GM19468 (cell line): ENCODE measurements around the gene FXYD3.
"Not testable (repeated sequence)": the region's sequence is repeated elsewhere in the genome, so short reads cannot be mapped to it uniquely, and the experiment has no call there.

Experiments used
- ATAC-seq: cut with Tn5 transposase; IDR thresholded peaks from one replicate; pipeline ENCODE4 v1.9.1; 2021; ENCODE audit warnings: mild to moderate bottlenecking, moderate library complexity, moderate number of reproducible peaks; ENCODE audit not compliant: unreplicated experiment; ENCODE audit errors: extremely low read depth

FXYD3 gene

DNA sequence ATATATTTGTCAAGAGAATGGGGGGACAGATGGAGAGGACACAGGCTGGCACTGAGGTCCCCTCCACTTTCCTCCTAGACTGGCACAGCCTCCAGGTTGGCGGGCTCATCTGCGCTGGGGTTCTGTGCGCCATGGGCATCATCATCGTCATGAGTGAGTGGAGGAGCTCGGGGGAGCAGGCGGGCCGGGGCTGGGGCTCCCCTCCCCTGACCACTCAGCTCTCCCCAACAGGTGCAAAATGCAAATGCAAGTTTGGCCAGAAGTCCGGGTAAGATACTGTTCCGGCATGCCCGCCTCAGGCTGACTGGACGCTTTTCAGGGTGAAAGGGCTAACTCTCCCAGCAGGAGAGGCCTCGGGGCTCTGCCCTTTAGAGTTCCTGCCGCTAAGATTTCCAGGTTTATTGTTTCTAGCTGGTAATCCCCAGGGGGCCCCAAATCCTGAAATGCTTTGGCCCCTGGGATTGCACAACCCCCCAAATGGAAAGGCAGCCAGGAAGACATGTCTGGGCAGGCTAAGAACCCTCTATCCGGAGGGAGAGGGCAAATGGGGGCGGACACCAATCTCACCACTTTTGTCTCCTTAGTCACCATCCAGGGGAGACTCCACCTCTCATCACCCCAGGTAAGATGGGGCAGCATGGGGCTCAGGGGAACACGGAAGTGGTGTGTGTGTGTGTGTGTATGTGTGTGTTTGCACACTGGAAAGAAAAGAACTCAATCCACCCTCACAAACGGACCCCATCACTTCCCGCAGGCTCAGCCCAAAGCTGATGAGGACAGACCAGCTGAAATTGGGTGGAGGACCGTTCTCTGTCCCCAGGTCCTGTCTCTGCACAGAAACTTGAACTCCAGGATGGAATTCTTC lies 7.3 kb downstream of the FXYD3 start:
- no peak for ATAC-seq

DNA sequence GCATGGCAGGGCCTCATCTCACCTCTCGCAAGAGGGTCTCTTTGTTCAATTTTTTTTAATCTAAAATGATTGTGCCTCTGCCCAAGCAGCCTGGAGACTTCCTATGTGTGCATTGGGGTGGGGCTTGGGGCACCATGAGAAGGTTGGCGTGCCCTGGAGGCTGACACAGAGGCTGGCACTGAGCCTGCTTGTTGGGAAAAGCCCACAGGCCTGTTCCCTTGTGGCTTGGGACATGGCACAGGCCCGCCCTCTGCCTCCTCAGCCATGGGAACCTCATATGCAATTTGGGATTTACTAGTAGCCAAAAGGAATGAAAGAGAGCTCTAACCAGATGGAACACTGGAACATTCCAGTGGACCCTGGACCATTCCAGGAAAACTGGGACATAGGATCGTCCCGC lies 8.0 kb downstream of the FXYD3 start:
- no peak for ATAC-seq

DNA sequence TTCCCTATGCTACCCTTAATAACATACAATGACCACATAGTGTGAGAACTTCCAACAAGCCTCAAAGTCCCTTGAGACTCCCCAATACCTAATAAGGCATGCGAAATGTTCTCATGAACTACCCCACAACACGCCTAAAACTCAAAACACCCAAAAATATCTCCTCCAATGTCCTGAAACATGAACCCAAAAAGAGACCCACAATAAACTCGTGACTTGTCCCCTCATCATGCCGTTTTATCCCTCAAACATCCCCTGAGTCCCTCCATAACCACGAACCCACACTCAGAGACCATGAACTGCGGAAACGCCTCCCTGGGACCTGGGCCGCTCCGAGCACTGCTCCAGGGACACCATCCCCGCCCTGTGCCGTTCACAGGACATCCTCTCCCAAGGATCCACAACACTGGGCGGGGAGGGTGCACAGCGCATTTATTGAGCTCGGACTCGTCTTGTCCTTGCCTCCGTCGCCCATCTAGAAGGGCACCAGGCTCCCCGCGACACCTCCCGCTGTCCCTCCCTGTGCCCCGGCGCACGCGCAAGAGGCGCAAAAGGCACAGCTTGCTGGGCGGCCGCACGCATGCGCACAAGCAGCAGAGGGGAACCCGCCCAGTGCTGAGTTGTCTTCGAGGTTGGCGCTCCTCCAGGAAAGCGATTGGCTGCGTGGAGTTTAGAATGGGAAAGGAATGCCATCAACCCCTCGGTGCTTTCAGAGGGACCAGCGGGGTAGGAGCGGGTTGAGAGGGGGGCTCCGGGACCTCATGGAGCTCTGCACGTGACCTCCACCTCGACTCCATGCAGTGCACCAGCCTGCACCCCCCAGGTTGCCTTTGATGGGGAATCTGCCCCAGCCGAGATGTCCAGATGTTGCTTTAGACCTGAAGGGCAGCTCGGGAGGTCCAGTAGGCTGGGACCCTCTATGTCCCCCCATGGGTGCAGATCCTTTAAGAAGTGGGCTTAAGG lies 8.8 kb downstream of the FXYD3 start:
- ATAC-seq: no peak

DNA sequence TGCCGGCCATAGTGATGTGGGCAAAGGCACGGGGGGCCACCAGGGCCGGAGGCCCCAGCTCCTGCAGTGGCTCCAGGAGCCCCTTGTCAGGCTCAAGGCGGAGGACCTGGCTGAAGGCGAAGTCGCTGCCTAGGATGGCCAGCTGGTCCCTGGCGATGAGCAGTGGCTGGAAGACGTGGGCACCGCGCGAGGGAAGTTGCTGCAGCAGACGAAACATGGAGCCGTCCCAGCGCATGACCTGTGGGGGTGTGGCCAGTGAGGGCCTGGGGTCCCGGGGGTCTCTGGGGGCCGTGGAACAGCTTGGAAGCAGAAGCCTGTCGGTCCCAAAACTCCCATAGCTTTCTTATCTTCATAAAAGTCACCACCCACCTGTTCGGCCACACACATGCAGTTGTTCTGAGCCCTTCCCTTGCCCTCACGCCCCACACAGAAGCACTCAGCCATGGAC lies 9.7 kb downstream of the FXYD3 start:
- no peak for ATAC-seq

DNA sequence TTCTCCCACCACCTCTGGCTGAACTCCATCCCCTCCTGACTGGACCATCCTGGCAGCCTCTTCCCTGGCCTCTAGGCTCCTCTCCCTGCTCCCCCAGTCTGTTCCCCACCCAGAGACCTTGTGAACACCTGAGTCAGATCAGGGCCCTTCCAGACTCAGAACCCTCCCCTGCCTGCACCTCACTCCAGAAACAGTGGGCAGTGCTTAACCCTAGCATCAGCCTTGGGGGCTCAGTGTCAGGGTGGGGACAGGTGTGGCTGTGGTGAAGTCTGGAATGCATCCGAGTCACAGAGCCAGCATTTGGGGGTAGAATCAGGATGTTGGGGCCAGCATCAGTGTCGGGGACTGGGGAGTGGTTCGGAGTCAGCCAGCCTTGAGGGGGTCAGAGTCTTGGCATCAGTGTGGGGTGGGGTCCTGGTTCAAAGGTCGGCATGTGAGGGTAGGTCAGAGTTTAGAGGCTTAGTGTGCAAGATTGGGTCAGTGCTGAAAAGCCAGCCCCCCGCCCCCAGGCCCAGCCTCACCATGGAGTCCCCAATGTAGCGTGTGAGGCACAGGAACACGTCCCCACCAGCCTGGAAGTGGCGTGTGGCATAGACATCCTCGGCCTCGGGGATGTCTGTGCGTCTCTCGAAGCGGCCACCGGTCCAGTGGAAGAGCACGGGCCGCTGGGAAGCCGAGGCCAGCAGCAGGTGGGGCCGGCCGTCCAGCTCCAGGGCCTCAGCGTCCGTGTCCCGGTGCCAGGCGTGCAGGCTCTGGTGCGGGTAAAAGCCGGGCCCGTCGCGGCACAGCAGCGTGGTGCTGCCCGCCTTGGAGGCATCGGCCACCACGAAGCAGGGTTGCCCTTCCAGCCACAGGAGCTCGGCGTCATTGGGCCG lies 10.4 kb downstream of the FXYD3 start:
- no peak for ATAC-seq

DNA sequence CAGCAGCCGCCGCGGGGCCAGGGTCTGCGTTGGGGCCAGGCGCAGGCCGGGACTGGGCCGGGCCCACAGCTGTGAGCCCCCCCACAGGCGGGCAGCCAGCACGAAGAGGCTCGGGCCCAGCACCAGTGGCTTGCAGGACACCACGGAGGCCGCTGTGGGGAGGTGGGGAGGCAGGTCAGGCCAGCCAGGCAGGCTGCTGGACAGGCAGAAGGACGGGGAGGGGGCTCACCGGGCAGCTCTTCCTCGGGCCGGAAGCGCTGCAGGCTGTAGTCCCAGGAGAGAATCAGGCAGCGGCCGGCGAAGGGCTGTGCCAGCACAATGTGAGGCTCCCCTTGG lies 11.0 kb downstream of the FXYD3 start:
- no peak for ATAC-seq

DNA sequence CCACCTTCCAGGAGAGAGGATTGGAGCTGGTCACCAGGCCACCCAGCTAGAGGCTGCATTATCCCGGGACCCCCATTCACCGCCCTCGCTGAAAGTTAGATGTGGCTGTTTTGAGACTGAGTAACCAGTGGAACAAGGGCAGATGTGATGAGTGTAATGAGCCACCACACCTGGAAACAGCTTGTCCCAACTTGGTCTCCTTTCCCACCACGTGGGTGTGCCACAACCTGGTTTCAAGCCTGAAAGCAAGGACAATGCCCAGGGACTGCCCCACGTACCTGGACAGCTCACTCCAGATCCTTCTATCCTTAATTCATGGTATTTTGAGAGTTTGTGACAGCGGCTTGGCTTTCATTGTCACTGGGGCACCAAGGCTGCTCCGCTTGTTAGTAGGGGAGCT lies 12.2 kb downstream of the FXYD3 start:
- ATAC-seq: no peak

DNA sequence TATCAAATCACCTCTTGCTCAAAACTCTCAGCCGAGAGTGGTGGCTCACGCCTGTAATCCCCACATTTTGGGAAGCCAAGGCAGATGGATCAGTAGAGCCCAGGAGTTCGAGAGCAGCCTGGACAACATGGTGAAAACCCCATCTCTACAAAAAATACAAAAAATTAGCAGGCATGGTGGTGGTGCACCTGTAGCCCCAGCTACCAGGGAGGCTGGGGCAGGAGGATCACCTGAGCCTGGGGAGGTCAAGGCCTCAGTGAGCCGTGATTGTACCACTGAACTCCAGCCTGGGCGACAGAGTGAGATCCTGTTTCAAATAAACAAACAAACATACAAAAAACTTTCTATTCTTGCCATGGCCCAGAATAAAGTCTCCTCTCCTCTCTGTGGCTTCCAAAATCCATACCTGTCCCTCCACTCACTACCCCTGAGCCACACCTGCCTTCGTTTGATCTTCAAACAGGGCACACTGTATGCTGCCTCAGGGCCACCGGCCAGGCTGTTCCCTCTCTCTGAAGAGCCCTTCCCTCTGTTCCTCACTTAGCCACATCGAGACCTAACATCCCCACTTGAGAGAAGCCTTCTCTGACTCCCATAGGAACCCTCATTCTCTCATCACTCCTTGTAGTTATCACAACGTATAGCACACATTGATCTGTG lies 12.9 kb downstream of the FXYD3 start:
- no peak for ATAC-seq

DNA sequence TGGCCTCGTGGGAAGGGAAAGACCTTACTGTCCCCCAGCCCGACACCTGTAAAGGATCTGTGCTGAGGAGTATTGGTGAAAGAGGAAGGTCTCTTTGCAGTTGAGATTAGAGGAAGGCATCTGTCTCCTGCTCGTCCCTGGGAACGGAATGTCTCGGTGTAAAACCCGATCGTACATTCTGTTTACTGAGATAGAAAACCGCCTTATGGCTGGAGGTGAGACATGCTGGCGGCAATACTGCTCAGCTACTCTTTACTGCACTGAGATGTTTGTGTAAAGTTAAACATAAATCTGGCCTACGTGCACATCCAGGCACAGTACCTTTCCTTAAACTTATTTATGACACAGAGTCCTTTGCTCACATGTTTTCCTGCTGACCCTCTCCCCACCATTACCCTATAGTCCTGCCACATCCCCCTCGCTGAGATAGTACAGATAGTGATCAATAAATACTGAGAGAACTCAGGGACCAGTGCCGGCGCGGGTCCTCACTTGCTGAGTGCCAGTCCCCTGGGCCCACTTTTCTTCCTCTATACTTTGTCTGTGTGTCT lies 14.2 kb downstream of the FXYD3 start:
- not testable (repeated sequence) for ATAC-seq

DNA sequence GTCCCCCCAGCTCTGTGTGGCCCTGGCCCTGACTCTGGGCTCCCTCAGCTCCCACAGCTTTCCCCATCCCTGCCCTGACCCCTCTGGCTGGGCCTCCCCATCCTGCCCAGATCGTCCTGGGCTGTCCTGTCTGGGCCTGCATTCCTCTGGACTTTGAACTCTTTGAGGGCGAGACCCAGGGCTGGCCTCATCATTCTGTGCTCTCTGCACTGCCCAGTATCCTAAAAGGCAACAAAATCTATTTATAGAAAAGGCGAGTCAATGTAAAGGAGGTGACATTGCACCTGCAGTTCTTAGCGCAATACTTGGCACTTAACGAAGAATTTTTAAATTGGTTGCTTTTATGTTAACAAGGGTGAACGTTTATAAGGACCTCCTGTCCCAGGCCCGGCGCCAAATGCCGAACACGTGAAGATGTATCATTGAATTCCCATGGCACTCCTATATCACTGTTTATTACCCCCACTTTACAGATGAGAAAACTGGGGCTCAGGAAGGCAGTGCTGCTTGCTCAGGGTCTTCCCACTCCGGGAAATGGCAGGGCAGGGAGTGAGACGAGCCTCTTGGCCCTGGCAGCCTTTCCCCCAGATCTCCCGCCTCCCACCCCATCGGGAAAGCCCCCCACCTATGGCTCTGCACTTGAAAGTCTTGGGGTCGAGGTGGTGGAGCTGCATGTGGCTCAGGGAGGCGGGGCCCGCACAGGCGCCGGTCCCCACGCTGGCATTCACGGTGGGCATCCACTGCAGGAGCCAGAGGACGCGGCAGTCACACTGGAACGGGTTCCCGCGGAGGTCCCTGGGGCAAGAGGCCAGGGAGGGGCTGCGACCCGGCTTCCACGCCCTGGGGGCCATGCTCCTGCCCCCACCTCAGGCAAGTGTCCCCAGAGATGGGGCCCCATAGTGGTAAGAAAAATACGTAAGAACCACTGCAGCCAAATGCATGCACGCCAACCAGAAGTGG lies 15.4 kb downstream of the FXYD3 start:
- ATAC-seq: no peak

DNA sequence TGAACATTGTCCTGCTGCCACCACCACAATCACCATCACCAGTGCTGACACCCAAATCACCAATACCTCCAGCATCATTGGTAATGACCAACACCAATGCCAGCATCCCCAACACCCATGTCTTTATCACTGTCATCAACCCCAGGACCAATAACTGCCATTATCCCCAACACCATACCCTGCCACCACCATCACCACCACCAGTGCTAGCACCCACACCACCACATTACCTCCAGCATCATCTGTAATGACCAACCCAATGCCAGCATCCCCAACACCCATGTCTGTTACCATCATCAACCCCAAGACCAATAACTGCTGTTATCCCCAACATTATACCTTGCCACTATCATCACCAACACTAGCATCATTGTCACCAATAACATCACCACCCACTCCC lies 16.6 kb downstream of the FXYD3 start:
- ATAC-seq: no peak

DNA sequence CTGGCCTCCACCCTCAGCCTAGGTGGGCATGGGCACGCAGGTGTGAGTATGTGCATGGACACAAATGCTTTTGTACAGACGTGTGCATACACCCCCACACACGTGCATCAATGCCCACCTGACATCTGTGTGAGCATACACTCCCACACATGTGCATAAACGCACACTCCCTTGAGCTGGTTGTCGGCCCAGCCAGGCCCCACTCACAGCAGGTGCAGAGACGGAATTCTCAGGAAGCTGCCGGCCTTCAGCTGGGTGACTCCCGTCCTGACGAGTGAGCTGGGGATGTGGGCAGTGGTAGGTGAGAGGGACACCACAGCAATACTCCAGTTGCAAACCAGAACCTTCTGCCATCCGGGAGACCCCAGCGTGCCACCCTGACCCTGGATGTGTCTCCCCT lies 18.2 kb downstream of the FXYD3 start:
- no peak for ATAC-seq

DNA sequence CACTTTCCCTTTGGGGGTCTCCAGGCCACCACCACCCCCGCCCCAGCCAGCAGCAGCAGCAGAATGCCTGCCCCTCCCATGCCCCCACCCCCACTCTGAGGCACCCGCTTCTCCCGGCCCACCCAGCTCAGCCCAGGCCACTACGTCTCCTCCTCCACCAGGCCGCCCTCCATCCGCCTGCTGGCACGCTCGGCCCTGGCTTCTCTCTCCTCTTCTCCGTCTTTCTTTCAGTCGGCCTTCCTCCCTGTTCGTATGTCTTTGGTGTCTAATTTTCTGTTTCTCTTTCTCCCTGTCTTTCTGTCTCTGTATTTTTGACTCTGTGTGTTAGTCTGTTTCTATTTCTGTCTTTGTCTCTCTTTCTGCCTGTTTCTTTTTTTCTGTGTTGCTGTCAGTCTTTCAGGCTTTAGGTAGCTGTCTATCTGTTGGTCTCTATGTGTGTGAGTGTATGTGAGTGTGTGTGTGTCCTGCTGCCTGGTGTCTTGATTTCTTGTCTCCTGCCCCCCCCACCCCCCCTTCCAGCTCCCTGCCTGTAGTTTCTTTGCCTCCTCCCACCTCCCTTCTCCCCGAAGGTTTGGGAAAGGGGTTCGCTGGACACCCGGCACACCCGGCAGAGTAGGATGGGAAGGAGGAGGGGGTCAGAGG lies 19.1 kb downstream of the FXYD3 start, which contains the start of gene LGI4:
LGI4 (minus strand) TSS at position 459 of the 642 bp plus-strand sequence; CDS start at position 80, 379 bp downstream.
- ATAC-seq: no peak

DNA sequence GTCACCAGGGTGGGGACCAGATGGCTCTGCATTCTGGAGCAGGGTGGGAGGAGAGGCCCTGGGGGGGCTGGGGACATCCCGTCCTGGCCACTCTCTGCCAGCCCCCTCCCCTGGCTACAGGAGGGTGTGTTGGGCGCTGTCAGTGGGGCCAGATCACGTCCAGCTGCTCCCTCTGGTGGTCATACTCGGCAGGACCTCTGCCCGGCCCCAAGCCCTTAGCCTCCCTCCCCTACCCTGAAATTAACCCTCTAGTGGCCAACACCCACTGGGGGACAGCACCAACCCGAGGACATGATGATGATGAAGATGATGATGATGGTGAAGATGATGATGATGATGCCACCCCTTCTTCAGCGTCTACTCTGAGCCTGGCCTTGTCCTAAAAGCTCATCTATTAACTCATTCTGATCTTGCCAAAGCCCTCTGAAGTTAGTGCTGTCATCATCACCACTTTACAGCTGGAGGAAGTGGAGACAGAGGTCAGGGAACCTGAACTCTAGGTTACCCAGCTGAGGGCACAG lies 19.8 kb downstream of the FXYD3 start:
- ATAC-seq: no peak

DNA sequence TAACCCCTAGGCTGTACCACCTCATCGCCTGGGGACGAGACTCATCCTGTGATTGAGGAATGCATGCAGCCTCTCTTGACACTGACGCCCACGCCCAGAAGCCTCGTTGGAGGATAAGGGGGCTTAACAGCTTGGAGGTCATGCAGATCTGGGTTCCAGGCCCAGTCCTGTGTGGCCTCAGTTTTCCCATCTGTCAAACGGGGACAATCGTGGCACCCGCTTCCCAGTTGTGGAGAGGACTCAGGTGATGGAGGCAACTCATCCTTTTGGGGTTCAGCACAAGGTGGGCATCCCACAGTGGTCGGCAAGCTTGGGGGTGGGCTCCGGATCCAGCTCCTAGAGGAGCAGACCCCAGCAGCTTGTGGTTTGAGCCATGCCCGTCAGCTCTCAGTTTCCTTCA lies 20.6 kb downstream of the FXYD3 start:
- ATAC-seq: no peak

DNA sequence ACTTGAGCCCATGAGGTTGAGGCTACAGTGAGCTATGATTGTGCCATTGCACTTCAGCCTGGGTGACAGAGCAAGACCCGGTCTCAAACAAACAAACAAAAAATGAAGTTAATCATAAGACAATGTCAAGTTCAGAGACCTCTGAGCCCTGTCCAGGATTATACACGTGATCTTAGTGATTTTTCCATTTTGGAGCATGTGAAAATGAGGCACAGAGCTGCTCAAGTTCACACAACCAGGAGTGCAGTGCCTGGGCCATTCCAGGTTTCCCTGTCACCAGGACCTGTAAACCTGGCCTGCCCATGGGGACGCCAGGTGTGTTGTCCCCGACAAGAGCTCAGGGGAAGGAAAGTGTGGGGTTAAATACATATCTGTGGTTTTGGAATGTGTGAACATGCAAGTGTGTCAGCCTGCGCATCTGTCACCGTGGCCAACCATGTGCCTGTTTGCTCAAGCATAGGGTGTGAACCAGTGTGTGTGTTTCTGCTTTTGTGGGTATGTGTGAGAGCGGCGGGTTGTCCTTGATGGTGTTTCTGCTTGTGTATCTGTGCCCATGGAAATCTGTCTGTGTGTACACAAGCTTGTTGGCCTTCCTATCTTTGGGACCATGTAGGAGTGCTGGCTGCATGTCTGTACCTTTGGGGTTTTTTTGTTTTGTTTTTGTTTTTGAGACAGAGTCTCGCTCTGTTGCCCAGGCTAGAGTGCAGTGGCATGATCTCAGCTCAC lies 21.5 kb downstream of the FXYD3 start:
- ATAC-seq: no peak
